ENCODE results near the gene DPY19L2. TPM values are rescaled to one million over a fixed set of nuclear protein-coding genes. Genes with fewer than 3 reads are reported as not detected.
"Not testable (repeated sequence)": the region's sequence is repeated elsewhere in the genome, so short reads cannot be mapped to it uniquely, and the experiment has no call there.

The DPY19L2 gene
- total and polyA plus RNA-seq, 2 of the 13 experiments (the other 11 are each of a cell fraction or from before 2014, with no cell fraction given): not detected

DNA sequence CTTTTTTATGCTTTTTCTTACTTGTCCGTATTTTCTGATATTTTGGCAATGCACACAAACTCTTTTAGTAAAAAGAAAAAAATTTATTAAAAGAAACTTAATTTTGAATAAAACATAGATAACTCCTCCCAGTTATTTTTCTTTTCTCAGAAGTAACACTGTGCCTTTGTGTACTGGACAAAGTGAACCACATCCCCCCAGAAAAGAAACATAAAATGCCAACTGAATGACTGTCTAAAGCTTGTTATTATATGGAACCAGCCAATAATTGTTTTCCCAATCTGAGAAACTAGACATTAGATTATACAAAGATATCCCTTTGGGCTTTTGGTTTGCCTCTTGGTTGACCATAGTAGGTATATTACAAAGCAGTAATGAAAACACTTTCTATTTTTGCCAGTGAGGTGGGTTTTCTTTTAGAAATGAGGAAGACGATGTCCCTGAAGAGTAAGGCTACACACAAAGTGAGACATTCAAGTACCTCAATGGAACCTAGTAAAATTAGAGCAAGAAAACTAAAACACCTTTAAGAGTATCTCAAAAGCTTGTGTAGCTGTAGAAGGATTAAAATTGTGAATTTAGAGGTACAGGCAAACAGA lies 44.2 kb upstream of the DPY19L2 start:
- ATAC-seq; H3K27ac ChIP-seq (ENCODE audit: extremely low read length, insufficient read depth, low read length); CTCF ChIA-PET (ENCODE audit: low intra/inter-chr PET ratio, low total read pairs); H3K79me2 ChIP-seq (ENCODE audit: insufficient read depth, low read length); H3K4me2 ChIP-seq (ENCODE audit: low read depth, low read length); intact Hi-C loops (cut with micrococcal nuclease; ENCODE audit: unreplicated experiment); BruUV-seq (replicated peaks); DNase-seq (ENCODE audit: low spot score); FAIRE-seq; H3K4me1 ChIP-seq (ENCODE audit: insufficient read depth, low read length); H4K20me1 ChIP-seq (ENCODE audit: insufficient read depth, low read length); POLR2A ChIA-PET; H3K27me3 ChIP-seq (ENCODE audit: control insufficient read depth in 1 of 2, insufficient read depth in 2 of 2, low read length in 2 of 2); in situ Hi-C loops (cut with HindIII; ENCODE audit: extremely low pct_ligation_motif_present, low pct_unique_long_range_greater_than_20kb); H3K9ac ChIP-seq (ENCODE audit: insufficient read depth, low read depth, low read length); H3K36me3 ChIP-seq (replicated peaks in 1 of 2; ENCODE audit: control insufficient read depth in 1 of 2, insufficient read depth in 2 of 2, low read length in 2 of 2); H2AFZ ChIP-seq (ENCODE audit: low read length); H3K4me3 ChIP-seq (replicated peaks in 1 of 3; ENCODE audit: insufficient read depth in 1 of 3, low read depth in 2 of 3, low read length in 3 of 3); H3K9me3 ChIP-seq (ENCODE audit: low read length): not testable (repeated sequence)
- WGBS (ENCODE audit: low lambda C conversion rate): 3% methylated on average over 2 of the region's 2 CpGs

DNA sequence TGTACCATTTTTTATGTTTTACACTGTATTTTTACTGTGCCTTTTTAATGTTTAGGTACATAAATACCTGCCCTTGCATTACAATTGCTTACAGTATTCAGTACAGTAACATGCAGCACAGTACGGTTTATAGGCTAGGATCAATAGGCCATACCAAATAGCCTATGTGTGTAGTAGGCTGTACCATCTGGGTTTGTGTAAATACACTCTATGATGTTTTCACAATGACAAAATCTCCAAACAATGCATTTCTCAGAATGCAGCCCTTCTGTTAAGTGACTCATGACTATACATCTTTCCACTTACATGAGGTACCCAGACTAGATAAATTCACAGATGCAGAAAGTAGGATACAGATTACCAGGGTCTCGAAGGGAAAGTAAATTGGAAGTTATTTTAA lies 43.0 kb upstream of the DPY19L2 start:
- H3K4me3 ChIP-seq (replicated peaks in 1 of 3; ENCODE audit: insufficient read depth in 1 of 3, low read depth in 2 of 3, low read length in 3 of 3); H3K9ac ChIP-seq (ENCODE audit: insufficient read depth, low read depth, low read length); H3K4me1 ChIP-seq (ENCODE audit: insufficient read depth, low read length); CTCF ChIA-PET (ENCODE audit: low intra/inter-chr PET ratio, low total read pairs); DNase-seq (ENCODE audit: low spot score); H3K9me3 ChIP-seq (ENCODE audit: low read length); FAIRE-seq; POLR2A ChIA-PET; ATAC-seq; H2AFZ ChIP-seq (ENCODE audit: low read length); H4K20me1 ChIP-seq (ENCODE audit: insufficient read depth, low read length); intact Hi-C loops (cut with micrococcal nuclease; ENCODE audit: unreplicated experiment); H3K79me2 ChIP-seq (ENCODE audit: insufficient read depth, low read length); in situ Hi-C loops (cut with HindIII; ENCODE audit: extremely low pct_ligation_motif_present, low pct_unique_long_range_greater_than_20kb); H3K27me3 ChIP-seq (ENCODE audit: control insufficient read depth in 1 of 2, insufficient read depth in 2 of 2, low read length in 2 of 2); H3K36me3 ChIP-seq (replicated peaks in 1 of 2; ENCODE audit: control insufficient read depth in 1 of 2, insufficient read depth in 2 of 2, low read length in 2 of 2); BruUV-seq (replicated peaks); H3K4me2 ChIP-seq (ENCODE audit: low read depth, low read length); H3K27ac ChIP-seq (ENCODE audit: extremely low read length, insufficient read depth, low read length): not testable (repeated sequence)
- 8% methylated on average over 2 of the region's 2 CpGs for WGBS (ENCODE audit: low lambda C conversion rate)

DNA sequence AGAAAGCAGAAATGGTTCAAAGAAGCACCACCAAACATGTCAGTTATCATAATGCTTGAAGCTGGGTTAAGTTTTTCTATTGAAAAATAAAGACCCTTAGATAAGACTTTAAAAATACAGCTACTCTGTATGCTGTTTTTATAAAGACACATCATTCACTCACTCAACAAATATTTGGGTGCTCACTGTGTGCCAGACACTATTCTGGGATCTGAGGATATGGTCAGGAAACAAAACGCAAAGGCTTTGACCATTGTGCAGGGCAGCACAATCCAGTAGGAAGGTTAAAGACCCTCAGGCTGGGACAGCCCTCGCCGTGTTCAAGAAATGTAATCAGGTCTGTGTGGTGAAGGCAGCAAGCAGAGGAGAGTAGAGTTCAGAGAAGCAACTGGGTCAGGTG lies 38.0 kb upstream of the DPY19L2 start:
- H3K27me3 ChIP-seq (ENCODE audit: control insufficient read depth in 1 of 2, insufficient read depth in 2 of 2, low read length in 2 of 2): no peaks in the 10 kb centered on the region
- H3K9me3 ChIP-seq (ENCODE audit: low read length): no peaks in the 10 kb centered on the region
- no peak for FAIRE-seq
- H3K9ac ChIP-seq (ENCODE audit: insufficient read depth, low read depth, low read length): no peak overlapping the region
- no peak overlapping the region for H3K4me2 ChIP-seq (ENCODE audit: low read depth, low read length)
- ChIA-PET POLR2A (no interaction called here), CTCF (ENCODE audit: low intra/inter-chr PET ratio, low total read pairs) (no interaction called here)
- intact Hi-C loops (cut with micrococcal nuclease; ENCODE audit: unreplicated experiment) (no loop called here), in situ Hi-C loops (cut with HindIII; ENCODE audit: extremely low pct_ligation_motif_present, low pct_unique_long_range_greater_than_20kb) (no loop called here)
- H3K27ac ChIP-seq (ENCODE audit: extremely low read length, insufficient read depth, low read length): no peak overlapping the region
- H3K79me2 ChIP-seq (ENCODE audit: insufficient read depth, low read length): no peaks in the 10 kb centered on the region
- H4K20me1 ChIP-seq (ENCODE audit: insufficient read depth, low read length): no peaks in the 10 kb centered on the region
- H2AFZ ChIP-seq (ENCODE audit: low read length): no peak overlapping the region
- no peaks in the 10 kb centered on the region for H3K36me3 ChIP-seq (replicated peaks in 1 of 2; ENCODE audit: control insufficient read depth in 1 of 2, insufficient read depth in 2 of 2, low read length in 2 of 2)
- ATAC-seq: no peak
- no peak overlapping the region for H3K4me3 ChIP-seq (replicated peaks in 1 of 3; ENCODE audit: insufficient read depth in 1 of 3, low read depth in 2 of 3, low read length in 3 of 3)
- TF ChIP-seq, protein P1, sequence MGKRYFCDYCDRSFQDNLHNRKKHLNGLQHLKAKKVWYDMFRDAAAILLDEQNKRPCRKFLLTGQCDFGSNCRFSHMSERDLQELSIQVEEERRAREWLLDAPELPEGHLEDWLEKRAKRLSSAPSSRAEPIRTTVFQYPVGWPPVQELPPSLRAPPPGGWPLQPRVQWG (CRISPR knock-in tag; IDR thresholded peaks at IDR 0.05; ENCODE audit: borderline replicate concordance, low read depth): no peak
- TF ChIP-seq ZNF296 (CRISPR knock-in tag; conservative IDR thresholded peaks at IDR 0.05) (no peak), PCBP2 (optimal IDR thresholded peaks at IDR 0.05; ENCODE audit: low read depth, low read length, poor library complexity, severe bottlenecking) (no peak), ZNF644 (CRISPR knock-in tag; IDR thresholded peaks at IDR 0.05; ENCODE audit: low read depth) (no peak), ZNF891 (CRISPR knock-in tag; IDR thresholded peaks at IDR 0.05) (no peak), RORA (CRISPR knock-in tag; IDR thresholded peaks at IDR 0.05) (no peak)
- TF ChIP-seq, protein P2, sequence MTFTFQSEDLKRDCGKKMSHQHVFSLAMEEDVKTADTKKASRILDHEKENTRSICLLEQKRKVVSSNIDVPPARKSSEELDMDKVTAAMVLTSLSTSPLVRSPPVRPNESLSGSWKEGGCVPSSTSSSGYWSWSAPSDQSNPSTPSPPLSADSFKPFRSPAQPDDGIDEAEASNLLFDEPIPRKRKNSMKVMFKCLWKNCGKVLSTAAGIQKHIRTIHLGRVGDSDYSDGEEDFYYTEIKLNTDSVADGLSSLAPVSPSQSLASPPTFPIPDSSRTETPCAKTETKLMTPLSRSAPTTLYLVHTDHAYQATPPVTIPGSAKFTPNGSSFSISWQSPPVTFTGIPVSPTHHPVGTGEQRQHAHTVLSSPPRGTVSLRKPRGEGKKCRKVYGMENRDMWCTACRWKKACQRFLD (CRISPR knock-in tag; IDR thresholded peaks at IDR 0.05; ENCODE audit: borderline replicate concordance): no peak
- no peaks in the 10 kb centered on the region for H3K4me1 ChIP-seq (ENCODE audit: insufficient read depth, low read length)
- DNase-seq (ENCODE audit: low spot score): no peak
- BruUV-seq (replicated peaks): no TSS peak
- 18% methylated on average over 3 of the region's 3 CpGs for WGBS (ENCODE audit: low lambda C conversion rate)
